GM19023 (cell line): ENCODE measurements around the gene DENND2D.

Experiments
- ATAC-seq: cut with Tn5 transposase; IDR thresholded peaks from one replicate; pipeline ENCODE4 v1.9.1; 2021; ENCODE audit warnings: mild to moderate bottlenecking, moderate library complexity; ENCODE audit not compliant: unreplicated experiment

Gene DENND2D

DNA sequence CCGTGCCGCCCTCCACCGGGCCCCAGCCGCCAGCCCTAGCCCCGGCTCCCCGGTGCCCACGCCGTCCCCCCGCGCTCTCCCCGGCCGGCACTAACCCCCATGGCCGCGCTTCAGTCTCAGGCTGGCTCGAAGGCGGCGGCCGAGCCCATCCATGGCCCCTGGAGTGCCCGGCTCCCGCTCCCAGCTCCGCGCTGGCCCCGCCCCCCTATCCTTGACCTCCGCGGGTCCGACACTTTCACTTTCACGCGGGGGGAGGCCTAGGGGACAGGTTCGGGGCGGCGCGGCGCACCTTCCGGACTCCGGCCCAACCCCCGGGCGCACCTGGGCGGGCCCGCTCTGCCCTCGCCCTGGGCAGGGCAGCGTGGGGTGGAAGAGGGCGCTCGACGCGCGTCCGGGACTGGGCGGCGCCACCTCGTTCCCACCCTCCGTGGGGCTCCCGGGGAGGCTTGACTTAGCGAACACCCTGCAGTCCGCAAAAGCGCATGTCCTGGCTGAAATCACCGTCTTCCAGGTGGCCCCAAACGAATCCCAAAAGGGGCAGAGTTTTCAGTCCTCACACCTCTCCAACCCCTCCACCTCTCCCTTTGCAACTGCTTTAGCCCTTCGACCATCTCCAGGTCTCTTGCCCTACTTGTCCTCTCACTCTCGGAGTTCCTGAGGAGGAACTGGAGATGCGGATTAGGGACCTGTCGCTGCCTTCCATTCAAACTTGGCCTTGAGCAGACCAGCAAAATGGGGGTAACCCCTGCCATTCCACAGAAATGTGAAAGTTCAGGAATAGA, 3.9 kb upstream of the DENND2D start:
- ATAC-seq, result peak; percentile 60

DNA sequence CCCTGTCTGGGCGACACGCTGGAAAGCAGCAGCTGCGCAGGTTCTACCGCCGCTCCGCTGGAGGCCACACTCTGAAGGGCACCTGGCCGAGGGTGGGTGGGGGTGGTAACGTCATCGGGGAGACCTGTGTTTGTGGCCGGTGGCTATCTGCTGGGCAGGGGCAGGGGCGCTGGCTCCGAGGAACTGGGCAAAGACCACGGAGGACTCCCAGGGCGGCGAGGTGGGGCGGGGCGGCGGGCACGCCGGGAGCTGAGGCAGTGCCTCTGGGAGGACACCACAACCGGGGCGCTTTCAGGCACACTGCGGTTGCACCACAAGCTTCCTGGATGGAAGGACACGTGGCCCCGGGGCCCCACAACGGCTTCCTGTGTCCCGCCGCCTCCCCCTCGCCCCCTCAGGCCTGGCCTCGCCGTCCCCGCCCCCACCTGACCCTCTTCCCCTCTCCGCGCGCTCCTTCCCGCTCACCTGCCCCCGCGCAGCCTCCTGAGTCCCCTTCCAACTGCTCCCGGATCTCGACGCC, 3.3 kb upstream of the DENND2D start:
- peak; percentile 50 for ATAC-seq

DNA sequence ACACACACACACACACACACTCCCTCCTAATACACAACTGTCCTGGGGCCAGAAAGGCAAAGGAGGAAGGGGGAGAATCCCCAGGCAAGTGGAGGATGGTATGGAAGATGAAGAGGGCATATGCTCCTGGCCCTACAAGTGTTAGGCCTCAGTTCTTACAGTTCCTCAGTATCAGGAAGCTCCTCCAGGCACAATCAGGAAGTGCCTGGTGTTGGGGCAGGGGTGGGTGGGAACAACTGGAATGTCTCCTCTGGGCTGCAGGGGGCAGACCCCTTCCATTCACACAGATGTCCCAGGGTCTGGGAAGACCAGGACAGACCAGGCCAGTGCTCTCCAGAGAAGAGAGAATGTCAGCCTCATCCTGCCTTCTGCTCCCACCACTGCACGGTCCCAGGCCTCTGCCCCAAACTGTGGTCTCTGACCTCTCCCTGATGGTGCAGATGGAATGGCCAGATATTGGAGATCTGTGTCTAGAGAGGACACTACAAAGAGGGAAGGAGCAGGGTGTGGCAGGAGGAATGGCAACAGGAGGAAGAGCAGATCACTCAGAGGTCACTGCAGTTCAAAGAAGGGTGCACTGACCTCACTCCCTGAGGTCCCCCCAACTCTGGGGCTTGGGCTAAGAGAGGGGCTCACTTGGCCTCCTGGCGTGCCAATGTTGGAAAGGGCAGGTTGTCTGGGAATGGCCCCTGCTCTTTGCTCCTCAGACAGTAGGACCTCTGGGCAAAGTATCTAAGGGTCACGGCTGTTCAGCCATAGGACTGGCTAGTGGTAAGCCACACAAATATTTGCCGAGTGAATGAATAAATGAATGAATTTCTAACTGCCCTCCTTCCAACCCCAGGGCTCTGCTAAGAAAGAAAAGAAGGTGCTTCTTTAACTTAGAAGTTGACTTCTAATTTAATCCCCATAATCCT, 2.5 kb upstream of the DENND2D start:
- ATAC-seq, result no peak

DNA sequence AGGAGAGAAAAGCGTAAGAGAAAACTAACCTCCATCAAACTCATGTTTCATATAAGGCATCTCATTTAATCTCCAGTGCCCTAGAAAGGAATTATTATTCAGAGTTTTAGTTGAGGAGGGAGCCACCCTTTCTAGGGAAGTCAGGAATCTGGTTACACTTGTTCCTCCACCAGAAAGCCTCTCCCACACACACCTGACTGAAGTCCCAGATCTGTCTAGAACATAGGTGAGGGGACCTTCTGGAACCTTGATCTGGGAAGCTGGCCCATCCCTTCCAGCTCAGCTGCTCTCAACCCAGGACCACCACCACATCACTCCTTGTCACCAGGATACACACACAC, 1.9 kb upstream of the DENND2D start:
- ATAC-seq, result no peak

- no peak for ATAC-seq
These were observed 1.0 kb upstream of the DENND2D start for GRCh38 chr1:111201275-111202090.

DNA sequence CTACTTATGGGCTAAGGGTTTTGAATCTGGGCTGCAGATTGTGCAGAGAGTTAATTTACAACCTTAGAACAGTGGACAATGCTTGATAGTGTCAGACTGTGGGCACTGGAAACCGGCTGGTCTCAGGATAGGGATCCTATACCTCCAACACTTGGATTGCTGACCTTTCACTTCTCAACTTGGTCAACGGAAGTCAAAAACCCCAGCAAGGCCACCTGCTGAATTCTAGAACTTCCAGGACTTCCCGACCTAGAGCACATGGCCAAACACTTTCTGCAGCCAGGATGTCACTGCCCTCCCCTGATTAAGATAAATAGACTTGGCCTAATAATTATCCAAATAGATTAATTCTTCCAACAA, 336 bp upstream of the DENND2D start:
- no peak for ATAC-seq

- no peak for ATAC-seq
These were observed 1.1 kb downstream of the DENND2D start for GRCh38 chr1:111199329-111199728.

GRCh38 chr1:111198836-111199235, 1.6 kb downstream of the DENND2D start:
- no peak for ATAC-seq

DNA sequence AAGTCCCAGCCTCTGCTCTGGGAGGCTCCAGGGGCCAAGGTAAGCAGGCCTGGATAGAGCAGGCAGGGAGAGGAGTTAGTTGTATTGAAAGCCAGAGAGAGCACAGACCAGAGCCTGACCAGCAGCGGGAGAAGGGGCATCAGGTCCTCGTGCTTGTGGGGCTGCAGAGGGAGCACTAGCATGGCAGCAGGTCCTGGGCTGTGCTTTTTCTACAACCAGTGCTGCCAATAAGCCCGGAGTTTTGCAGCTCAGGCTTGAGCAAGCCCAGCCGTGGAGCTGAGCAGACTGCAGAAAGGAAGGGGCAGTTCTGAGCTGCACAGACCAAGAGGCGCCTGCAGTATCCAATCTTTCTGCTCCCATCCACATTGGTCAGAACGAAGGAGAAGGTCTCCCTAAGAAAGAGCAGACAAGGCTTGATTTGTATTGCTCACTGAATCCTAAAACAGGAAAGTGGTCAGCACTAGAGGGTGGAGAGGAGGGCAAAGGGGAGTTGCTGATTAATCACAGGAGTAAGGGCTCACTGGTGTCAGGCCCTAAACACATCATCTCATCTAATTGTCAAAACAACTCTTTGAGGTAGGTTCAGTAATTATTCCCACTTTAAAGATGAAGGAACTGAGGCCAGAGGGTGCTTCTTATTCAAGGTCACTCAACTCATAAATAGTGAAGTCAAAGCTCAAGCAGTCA, 2.7 kb downstream of the DENND2D start:
- ATAC-seq, result no peak

DNA sequence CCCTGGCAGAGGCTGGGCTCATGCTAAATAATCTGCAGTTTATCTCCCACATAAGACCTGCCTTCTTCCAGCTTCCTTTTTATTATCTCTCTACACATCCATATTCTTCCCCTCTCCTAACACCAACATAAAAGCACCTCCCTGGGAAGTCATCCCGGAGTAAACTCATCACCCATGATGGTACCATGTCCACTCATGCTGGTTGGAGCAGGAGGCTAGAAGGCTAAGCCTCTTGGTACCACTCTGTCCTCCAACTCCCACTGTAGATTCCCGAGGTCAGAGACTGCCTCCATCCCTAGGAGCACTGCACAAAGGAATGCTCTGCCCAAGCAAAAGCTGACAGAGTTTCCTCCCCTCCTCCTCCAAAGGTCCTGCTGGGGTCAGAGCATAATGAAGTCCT, 4.2 kb downstream of the DENND2D start:
- no peak for ATAC-seq

GRCh38 chr1:111195002-111195684, 5.3 kb downstream of the DENND2D start:
- no peak for ATAC-seq

DNA sequence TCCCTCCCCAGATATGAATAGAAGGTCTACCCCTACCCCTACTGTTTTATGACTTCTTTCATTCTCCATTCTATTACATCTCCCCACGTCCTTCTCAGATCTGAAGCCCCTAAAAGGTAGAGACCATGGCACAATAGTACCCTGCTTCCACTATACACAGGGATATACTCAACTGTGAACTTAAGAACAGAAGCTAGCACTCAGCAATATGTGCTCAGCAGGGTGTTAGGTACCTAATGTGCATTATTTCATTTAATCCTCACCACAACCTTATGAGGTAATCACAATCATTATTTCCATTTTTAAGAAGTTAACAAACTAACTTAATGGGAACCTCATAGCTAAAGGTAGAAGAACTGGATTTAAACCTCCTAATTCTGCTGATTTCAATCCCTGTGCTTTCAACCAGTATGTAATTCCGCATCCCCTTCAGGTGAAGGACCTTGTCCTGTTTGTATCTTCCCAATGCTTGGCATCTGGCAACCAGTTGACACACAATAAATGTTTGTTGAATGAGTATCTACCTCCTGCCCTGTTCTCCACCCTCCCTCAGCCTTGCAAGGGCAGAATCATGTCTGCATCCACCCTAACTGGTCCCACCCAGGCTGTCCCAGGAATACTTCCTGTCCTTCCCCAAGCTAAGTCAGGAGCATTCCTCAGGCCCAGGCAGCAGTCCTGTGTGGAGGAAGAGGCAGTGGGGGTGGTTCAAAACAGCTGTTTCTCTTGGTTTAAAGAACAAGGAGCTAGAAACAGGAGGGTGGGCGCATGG, 6.5 kb downstream of the DENND2D start:
- ATAC-seq, result no peak

- ATAC-seq, result no peak
These were observed 7.6 kb downstream of the DENND2D start for GRCh38 chr1:111192658-111193519.

- no peak for ATAC-seq
These were observed 8.4 kb downstream of the DENND2D start for GRCh38 chr1:111192074-111192473.

DNA sequence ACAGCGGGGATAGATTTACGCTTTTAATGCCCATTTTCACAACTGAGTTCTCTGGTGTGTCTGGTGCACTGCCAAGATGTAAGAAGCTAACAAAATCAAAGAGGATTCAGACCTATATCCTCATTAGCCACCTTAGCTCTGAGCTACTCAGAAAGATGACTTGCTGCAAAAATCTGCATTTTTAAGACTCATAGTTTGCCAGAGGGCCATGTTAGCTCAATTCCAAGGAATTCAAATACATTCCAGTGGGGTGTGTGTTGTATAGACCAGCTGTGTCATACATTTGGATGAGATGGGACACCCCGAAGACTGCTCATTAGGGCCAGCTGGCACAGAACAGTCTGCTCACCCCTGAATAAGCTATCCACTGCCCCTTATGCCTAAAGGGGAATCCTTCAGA, 8.9 kb downstream of the DENND2D start:
- no peak for ATAC-seq

GRCh38 chr1:111190931-111191451, 9.5 kb downstream of the DENND2D start:
- no peak for ATAC-seq

DNA sequence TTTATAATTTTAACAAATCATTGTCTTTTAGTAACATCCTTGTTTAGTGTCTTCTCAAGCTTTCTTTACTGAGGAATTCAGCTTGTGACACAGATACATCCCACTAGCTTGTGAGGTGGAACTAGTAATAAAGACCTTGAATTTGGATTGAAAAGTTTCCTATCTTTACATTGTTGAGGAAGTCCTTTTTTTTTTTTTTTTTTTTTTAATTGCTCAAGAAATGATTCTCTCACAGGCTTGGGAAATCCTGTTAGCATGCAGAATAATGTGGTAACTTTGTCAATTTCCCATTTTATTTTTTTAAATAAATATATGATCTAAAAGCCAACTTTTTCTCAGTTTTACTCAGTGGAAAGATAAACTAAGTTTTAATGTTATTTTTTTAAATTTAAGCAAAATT, 15.8 kb downstream of the DENND2D start:
- no peak for ATAC-seq
